Tibial nerve (tissue), 4 donors: ENCODE data around the gene IQGAP2.

ENCODE experiments used
- EP300 ChIP-seq, 2 donors: sonication (generic); formaldehyde crosslinking; IDR thresholded peaks; one replicate each; pipeline ENCODE4 v1.6.1; 2017; ENCODE audit warnings: antibody characterized with exemption in 2 of 2, mild to moderate bottlenecking in 1 of 2
- POLR2A ChIP-seq, 2 donors: fragments of 450-650 bp; IDR thresholded peaks; one replicate each; pipeline ENCODE4 v1.6.1; 2017; ENCODE audit warnings: antibody characterized with exemption in 2 of 2, mild to moderate bottlenecking in 2 of 2, moderate library complexity in 2 of 2
- TF ChIP-seq, protein P1 (sequence below), 5 experiments: fragments of 200-600 bp in 3 of 5; fragments of 450-650 bp in 2 of 5; sonication (generic) in 3 of 5; IDR thresholded peaks; one replicate each; pipeline ENCODE4 v1.5.1; 2016 to 2019; ENCODE audit warnings: antibody characterized with exemption in 5 of 5, mild to moderate bottlenecking in 3 of 5, moderate library complexity in 2 of 5

- TF ChIP-seq, protein P1, sequence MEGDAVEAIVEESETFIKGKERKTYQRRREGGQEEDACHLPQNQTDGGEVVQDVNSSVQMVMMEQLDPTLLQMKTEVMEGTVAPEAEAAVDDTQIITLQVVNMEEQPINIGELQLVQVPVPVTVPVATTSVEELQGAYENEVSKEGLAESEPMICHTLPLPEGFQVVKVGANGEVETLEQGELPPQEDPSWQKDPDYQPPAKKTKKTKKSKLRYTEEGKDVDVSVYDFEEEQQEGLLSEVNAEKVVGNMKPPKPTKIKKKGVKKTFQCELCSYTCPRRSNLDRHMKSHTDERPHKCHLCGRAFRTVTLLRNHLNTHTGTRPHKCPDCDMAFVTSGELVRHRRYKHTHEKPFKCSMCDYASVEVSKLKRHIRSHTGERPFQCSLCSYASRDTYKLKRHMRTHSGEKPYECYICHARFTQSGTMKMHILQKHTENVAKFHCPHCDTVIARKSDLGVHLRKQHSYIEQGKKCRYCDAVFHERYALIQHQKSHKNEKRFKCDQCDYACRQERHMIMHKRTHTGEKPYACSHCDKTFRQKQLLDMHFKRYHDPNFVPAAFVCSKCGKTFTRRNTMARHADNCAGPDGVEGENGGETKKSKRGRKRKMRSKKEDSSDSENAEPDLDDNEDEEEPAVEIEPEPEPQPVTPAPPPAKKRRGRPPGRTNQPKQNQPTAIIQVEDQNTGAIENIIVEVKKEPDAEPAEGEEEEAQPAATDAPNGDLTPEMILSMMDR (IDR thresholded peaks at IDR 0.05): no peak
- TF ChIP-seq POLR2A (IDR thresholded peaks at IDR 0.05) (no peak), EP300 (IDR thresholded peaks at IDR 0.05) (no peak)
These were observed 14.1 kb upstream of the IQGAP2 start for GRCh38 chr5:76388791-76389512.
